Hindlimb muscle (tissue), 1 donor: ENCODE data around the gene PAPOLA. TPM values are rescaled to one million over a fixed set of nuclear protein-coding genes. Genes with fewer than 3 reads are reported as not detected.
"Not testable (repeated sequence)": the region's sequence is repeated elsewhere in the genome, so short reads cannot be mapped to it uniquely, and the experiment has no call there.

Source experiments
- DNase-seq: peaks from one replicate; pipeline ENCODE4 v3.0.0-alpha.2; 2013
- polyA plus RNA-seq: library from polyadenylated mRNA; unstranded; fragments of 120-200 nt; gene quantifications from one replicate; pipeline ENCODE4 v1.2.1, GENCODE V29; 2013; ENCODE audit not compliant: insufficient read length

Gene PAPOLA
- polyA plus RNA-seq, 1 donor, result 99.5 TPM

GRCh38 chr14:96503306-96503679, 1.1 kb downstream of the PAPOLA start:
- no peak for DNase-seq

GRCh38 chr14:96504353-96504752, 2.2 kb downstream of the PAPOLA start:
- DNase-seq, result not testable (repeated sequence)

GRCh38 chr14:96507723-96508122, 5.5 kb downstream of the PAPOLA start:
- DNase-seq, result no peak

- DNase-seq, result no peak
Measured at GRCh38 chr14:96508900-96509299, 6.7 kb downstream of the PAPOLA start.

GRCh38 chr14:96509457-96510090, 7.4 kb downstream of the PAPOLA start:
- DNase-seq, result no peak

- DNase-seq, result no peak
Measured at GRCh38 chr14:96511146-96511545, 9.0 kb downstream of the PAPOLA start.

GRCh38 chr14:96511667-96512066, 9.5 kb downstream of the PAPOLA start:
- no peak for DNase-seq

GRCh38 chr14:96512122-96512521, 9.9 kb downstream of the PAPOLA start:
- no peak for DNase-seq

- no peak for DNase-seq
Measured at GRCh38 chr14:96512602-96513397, 10.6 kb downstream of the PAPOLA start.

- no peak for DNase-seq
Measured at GRCh38 chr14:96514694-96515093, 12.5 kb downstream of the PAPOLA start.

GRCh38 chr14:96515731-96516130, 13.5 kb downstream of the PAPOLA start:
- DNase-seq, result no peak

- no peak for DNase-seq
Measured at GRCh38 chr14:96516351-96516750, 14.2 kb downstream of the PAPOLA start.

- no peak for DNase-seq
Measured at GRCh38 chr14:96519970-96520369, 17.8 kb downstream of the PAPOLA start.

GRCh38 chr14:96525452-96525851, 23.3 kb downstream of the PAPOLA start:
- DNase-seq, result no peak

GRCh38 chr14:96532632-96533031, 30.4 kb downstream of the PAPOLA start:
- DNase-seq, result no peak

- no peak for DNase-seq
Measured at GRCh38 chr14:96536807-96537206, 34.6 kb downstream of the PAPOLA start.

GRCh38 chr14:96538097-96538989, 36.2 kb downstream of the PAPOLA start:
- DNase-seq, result no peak

- DNase-seq, result no peak
Measured at GRCh38 chr14:96538990-96539317, 36.8 kb downstream of the PAPOLA start.

- no peak for DNase-seq
Measured at GRCh38 chr14:96554315-96554910, 52.2 kb downstream of the PAPOLA start.

GRCh38 chr14:96559571-96559970, 57.4 kb downstream of the PAPOLA start:
- no peak for DNase-seq

GRCh38 chr14:96564389-96564788, 62.2 kb downstream of the PAPOLA start:
- DNase-seq, result no peak

GRCh38 chr14:96565811-96566210, 63.6 kb downstream of the PAPOLA start:
- no peak for DNase-seq
